Measurements from ENCODE around the gene CHI3L2.
A peak's percentile ranks its signal among the peaks of the same experiment; 100 is the strongest.

CHI3L2 gene

GRCh38 chr1:111208921-111209320, 18.6 kb upstream of the CHI3L2 start:
- H3K9me3 ChIP-seq (replicated peaks in 1 of 2; ENCODE audit: control insufficient read depth in 2 of 2, insufficient read depth in 1 of 2, low read depth in 1 of 2, low read length in 2 of 2), result no peaks in the 10 kb centered on the region
- no peak overlapping the region for H3K18ac ChIP-seq (ENCODE audit: low read length)
- H2AK5ac ChIP-seq (ENCODE audit: low read depth, low read length), result peak overlapping the region; percentile 6
- H3K27ac ChIP-seq (replicated peaks; ENCODE audit: low read length), result no peak overlapping the region
- no peak overlapping the region for H2AFZ ChIP-seq (ENCODE audit: low read length)
- no peak overlapping the region for H3K4me2 ChIP-seq (ENCODE audit: insufficient read depth, low read length, poor library complexity, severe bottlenecking)
- H3K36me3 ChIP-seq (replicated peaks in 1 of 2; ENCODE audit: control insufficient read depth in 2 of 2, insufficient read depth in 2 of 2, low read length in 2 of 2), result no peaks in the 10 kb centered on the region
- no peak overlapping the region for H2BK120ac ChIP-seq (ENCODE audit: low read depth, low read length)
- H3K4me1 ChIP-seq (ENCODE audit: control insufficient read depth in 2 of 2, insufficient read depth in 1 of 2, low read depth in 1 of 2, low read length in 2 of 2), result peaks cover 3 to 4% of the 10 kb centered on the region in 2 donors
- no peak for DNase-seq (ENCODE audit: low spot score)
- no peak overlapping the region for H2BK5ac ChIP-seq (ENCODE audit: low read length)
- no peak overlapping the region for H4K91ac ChIP-seq (ENCODE audit: low read depth, low read length, poor library complexity)
- no CpG with 5 or more reads among the region's 1 CpG for WGBS, 2 donors (ENCODE audit: extremely low coverage in 2 of 2, insufficient read length in 2 of 2, insufficient replicate concordance in 1 of 2)
- H3K27me3 ChIP-seq (ENCODE audit: control insufficient read depth in 3 of 3, insufficient read depth in 3 of 3, low read depth in 1 of 3, low read length in 3 of 3), result peaks cover 0 to 13% (median 0%) of the 10 kb centered on the region in 3 experiments
- H2BK15ac ChIP-seq (ENCODE audit: low read length), result no peak overlapping the region
- no peak overlapping the region for H3K4ac ChIP-seq (ENCODE audit: low read length)
- H2BK12ac ChIP-seq (ENCODE audit: low read length), result no peak overlapping the region
- no peak overlapping the region for H3K9ac ChIP-seq (ENCODE audit: low read depth, low read length, poor library complexity)
- no peak overlapping the region for H4K8ac ChIP-seq (ENCODE audit: low read depth, low read length)
- no peak overlapping the region for H3K4me3 ChIP-seq (ENCODE audit: low read length in 2 of 2)
- H3K23ac ChIP-seq (ENCODE audit: low read depth, low read length, poor library complexity), result no peak overlapping the region
- H3K79me1 ChIP-seq (ENCODE audit: low read depth, low read length), result no peaks in the 10 kb centered on the region
- no peak overlapping the region for H3K14ac ChIP-seq (ENCODE audit: low read length)

GRCh38 chr1:111209622-111210021, 17.9 kb upstream of the CHI3L2 start:
- Histone ChIP-seq H3K4me2 (ENCODE audit: insufficient read depth, low read length, poor library complexity, severe bottlenecking) (no peak overlapping the region), H2BK15ac (ENCODE audit: low read length) (no peak overlapping the region), H3K9ac (ENCODE audit: low read depth, low read length, poor library complexity) (no peak overlapping the region), H3K18ac (ENCODE audit: low read length) (no peak overlapping the region), H3K14ac (ENCODE audit: low read length) (no peak overlapping the region), H3K27ac (replicated peaks; ENCODE audit: low read length) (no peak overlapping the region), H2BK5ac (ENCODE audit: low read length) (no peak overlapping the region), H2BK120ac (ENCODE audit: low read depth, low read length) (no peak overlapping the region), H3K9me3 (replicated peaks in 1 of 2; ENCODE audit: control insufficient read depth in 2 of 2, insufficient read depth in 1 of 2, low read depth in 1 of 2, low read length in 2 of 2) (no peaks in the 10 kb centered on the region), H2AK5ac (ENCODE audit: low read depth, low read length) (no peak overlapping the region), H2BK12ac (ENCODE audit: low read length) (no peak overlapping the region), H2AFZ (ENCODE audit: low read length) (no peak overlapping the region), H3K79me1 (ENCODE audit: low read depth, low read length) (no peaks in the 10 kb centered on the region), H3K4ac (ENCODE audit: low read length) (no peak overlapping the region), H3K23ac (ENCODE audit: low read depth, low read length, poor library complexity) (no peak overlapping the region), H4K8ac (ENCODE audit: low read depth, low read length) (no peak overlapping the region), H4K91ac (ENCODE audit: low read depth, low read length, poor library complexity) (no peak overlapping the region), H3K4me3 (ENCODE audit: low read length in 2 of 2) (no peak overlapping the region), H3K27me3 (ENCODE audit: control insufficient read depth in 3 of 3, insufficient read depth in 3 of 3, low read depth in 1 of 3, low read length in 3 of 3) (peaks cover 0 to 9% (median 0%) of the 10 kb centered on the region in 3 experiments), H3K36me3 (replicated peaks in 1 of 2; ENCODE audit: control insufficient read depth in 2 of 2, insufficient read depth in 2 of 2, low read length in 2 of 2) (no peaks in the 10 kb centered on the region), H3K4me1 (ENCODE audit: control insufficient read depth in 2 of 2, insufficient read depth in 1 of 2, low read depth in 1 of 2, low read length in 2 of 2) (peaks cover 4 to 7% of the 10 kb centered on the region in 2 donors)
- no peak for DNase-seq (ENCODE audit: low spot score)
- no CpG with 5 or more reads among the region's 4 CpGs for WGBS, 2 donors (ENCODE audit: extremely low coverage in 2 of 2, insufficient read length in 2 of 2, insufficient replicate concordance in 1 of 2)

- WGBS, 2 donors (ENCODE audit: extremely low coverage in 2 of 2, insufficient read length in 2 of 2, insufficient replicate concordance in 1 of 2), result no CpG with 5 or more reads among the region's 1 CpG
- Histone ChIP-seq H3K4me2 (ENCODE audit: insufficient read depth, low read length, poor library complexity, severe bottlenecking) (no peak overlapping the region), H4K8ac (ENCODE audit: low read depth, low read length) (no peak overlapping the region)
Observed at GRCh38 chr1:111211921-111212320, 15.6 kb upstream of the CHI3L2 start.

GRCh38 chr1:111212634-111213335, 14.7 kb upstream of the CHI3L2 start:
- no peaks in the 10 kb centered on the region for H3K79me1 ChIP-seq (ENCODE audit: low read depth, low read length)
- H2BK15ac ChIP-seq (ENCODE audit: low read length), result no peak overlapping the region
- no peak overlapping the region for H3K9ac ChIP-seq (ENCODE audit: low read depth, low read length, poor library complexity)
- no peak overlapping the region for H4K8ac ChIP-seq (ENCODE audit: low read depth, low read length)
- no peak overlapping the region for H2AK5ac ChIP-seq (ENCODE audit: low read depth, low read length)
- H2BK12ac ChIP-seq (ENCODE audit: low read length), result peak overlapping the region; percentile 52
- H3K27ac ChIP-seq (replicated peaks; ENCODE audit: low read length), result no peak overlapping the region
- peak overlapping the region; percentile 66 for H2AFZ ChIP-seq (ENCODE audit: low read length)
- no peak overlapping the region for H3K23ac ChIP-seq (ENCODE audit: low read depth, low read length, poor library complexity)
- no peak overlapping the region for H2BK5ac ChIP-seq (ENCODE audit: low read length)
- DNase-seq (ENCODE audit: low spot score), result no peak
- no peaks in the 10 kb centered on the region for H3K27me3 ChIP-seq (ENCODE audit: control insufficient read depth in 3 of 3, insufficient read depth in 3 of 3, low read depth in 1 of 3, low read length in 3 of 3)
- H4K91ac ChIP-seq (ENCODE audit: low read depth, low read length, poor library complexity), result no peak overlapping the region
- no peak overlapping the region for H3K4me2 ChIP-seq (ENCODE audit: insufficient read depth, low read length, poor library complexity, severe bottlenecking)
- H2BK120ac ChIP-seq (ENCODE audit: low read depth, low read length), result no peak overlapping the region
- H3K4ac ChIP-seq (ENCODE audit: low read length), result peak overlapping the region; percentile 79
- H3K36me3 ChIP-seq (replicated peaks in 1 of 2; ENCODE audit: control insufficient read depth in 2 of 2, insufficient read depth in 2 of 2, low read length in 2 of 2), result no peaks in the 10 kb centered on the region
- H3K4me3 ChIP-seq (ENCODE audit: low read length in 2 of 2), result no peak overlapping the region
- no CpG with 5 or more reads among the region's 5 CpGs for WGBS, 2 donors (ENCODE audit: extremely low coverage in 2 of 2, insufficient read length in 2 of 2, insufficient replicate concordance in 1 of 2)
- peak overlapping the region; percentile 20 for H3K18ac ChIP-seq (ENCODE audit: low read length)
- H3K4me1 ChIP-seq (ENCODE audit: control insufficient read depth in 2 of 2, insufficient read depth in 1 of 2, low read depth in 1 of 2, low read length in 2 of 2), result peaks cover 6 to 8% of the 10 kb centered on the region in 2 donors
- H3K14ac ChIP-seq (ENCODE audit: low read length), result no peak overlapping the region
- H3K9me3 ChIP-seq (replicated peaks in 1 of 2; ENCODE audit: control insufficient read depth in 2 of 2, insufficient read depth in 1 of 2, low read depth in 1 of 2, low read length in 2 of 2), result no peaks in the 10 kb centered on the region

More at GRCh38 chr1:111211921-111212320, 15.6 kb upstream of the CHI3L2 start:
- H2BK15ac ChIP-seq (ENCODE audit: low read length), result no peak overlapping the region
- H3K18ac ChIP-seq (ENCODE audit: low read length), result no peak overlapping the region
- H3K14ac ChIP-seq (ENCODE audit: low read length), result no peak overlapping the region
- H2BK120ac ChIP-seq (ENCODE audit: low read depth, low read length), result no peak overlapping the region
- no peak overlapping the region for H3K27ac ChIP-seq (replicated peaks; ENCODE audit: low read length)
- DNase-seq (ENCODE audit: low spot score), result no peak
- no peak overlapping the region for H3K4ac ChIP-seq (ENCODE audit: low read length)
- H4K91ac ChIP-seq (ENCODE audit: low read depth, low read length, poor library complexity), result no peak overlapping the region
- no peak overlapping the region for H3K23ac ChIP-seq (ENCODE audit: low read depth, low read length, poor library complexity)
- H3K27me3 ChIP-seq (ENCODE audit: control insufficient read depth in 3 of 3, insufficient read depth in 3 of 3, low read depth in 1 of 3, low read length in 3 of 3), result no peaks in the 10 kb centered on the region
- H2AK5ac ChIP-seq (ENCODE audit: low read depth, low read length), result no peak overlapping the region
- H2AFZ ChIP-seq (ENCODE audit: low read length), result no peak overlapping the region
- no peak overlapping the region for H2BK5ac ChIP-seq (ENCODE audit: low read length)
- H3K4me1 ChIP-seq (ENCODE audit: control insufficient read depth in 2 of 2, insufficient read depth in 1 of 2, low read depth in 1 of 2, low read length in 2 of 2), result peaks cover 6 to 8% of the 10 kb centered on the region in 2 donors
- H2BK12ac ChIP-seq (ENCODE audit: low read length), result no peak overlapping the region
- H3K9me3 ChIP-seq (replicated peaks in 1 of 2; ENCODE audit: control insufficient read depth in 2 of 2, insufficient read depth in 1 of 2, low read depth in 1 of 2, low read length in 2 of 2), result no peaks in the 10 kb centered on the region
- no peak overlapping the region for H3K4me3 ChIP-seq (ENCODE audit: low read length in 2 of 2)
- H3K9ac ChIP-seq (ENCODE audit: low read depth, low read length, poor library complexity), result no peak overlapping the region
- H3K79me1 ChIP-seq (ENCODE audit: low read depth, low read length), result no peaks in the 10 kb centered on the region
- H3K36me3 ChIP-seq (replicated peaks in 1 of 2; ENCODE audit: control insufficient read depth in 2 of 2, insufficient read depth in 2 of 2, low read length in 2 of 2), result no peaks in the 10 kb centered on the region

Data from neuronal stem cell (in vitro differentiated cells).